Adrenal gland (tissue), 5 donors: ENCODE data around the gene MANSC4.

Experiments used
- CTCF ChIP-seq, 6 experiments: fragments of 450-650 bp in 4 of 6; fragments of 200-600 bp in 2 of 6; sonication (generic) in 1 of 6; IDR thresholded peaks; 1 replicate in 5 of 6; 2 replicates in 1 of 6; pipeline versions ENCODE4 v1.5.1 to v1.8.0; 2016 to 2021; ENCODE audit warnings: antibody characterized with exemption in 6 of 6, mild to moderate bottlenecking in 2 of 6, moderate library complexity in 1 of 6
- POLR2A ChIP-seq, 2 donors: fragments of 450-650 bp; IDR thresholded peaks; one replicate each; pipeline ENCODE4 v1.6.1; 2017; ENCODE audit warnings: antibody characterized with exemption in 2 of 2, mild to moderate bottlenecking in 2 of 2, moderate library complexity in 1 of 2
- donor health status: DM: no; HTN: no; CAD: no.

GRCh38 chr12:27796128-27796527 lies 16.1 kb upstream of the MANSC4 start:
- TF ChIP-seq CTCF (IDR thresholded peaks at IDR 0.05) (no peak), POLR2A (IDR thresholded peaks at IDR 0.05) (no peak)
